Neuron (in vitro differentiated cells): ENCODE data around the gene PRKCQ.

Experiments
- H2AFZ ChIP-seq: one replicate; pipeline ENCODE4 v1.6.1; 2013; ENCODE audit warnings: low read depth, mild to moderate bottlenecking, inconsistent platforms, low read length, moderate library complexity
- H3K27me3 ChIP-seq: one replicate; pipeline ENCODE4 v1.6.1; 2013; ENCODE audit warnings: low read length; ENCODE audit not compliant: insufficient read depth
- H3K36me3 ChIP-seq: one replicate; pipeline ENCODE4 v1.6.1; 2013; ENCODE audit warnings: low read length; ENCODE audit not compliant: insufficient read depth
- H3K4me1 ChIP-seq: one replicate; pipeline ENCODE4 v1.6.1; 2013; ENCODE audit warnings: low read length; ENCODE audit not compliant: insufficient read depth
- H3K4me3 ChIP-seq: 2 replicates; pipeline ENCODE4 v1.5.1; 2013; ENCODE audit warnings: mild to moderate bottlenecking, low read length, moderate library complexity
- H3K9me3 ChIP-seq: one replicate; pipeline ENCODE4 v1.6.1; 2013; ENCODE audit warnings: low read length

PRKCQ gene

GRCh38 chr10:6520138-6520537, 59.9 kb downstream of the PRKCQ start:
- no peaks in the 10 kb centered on the region for H3K4me1 ChIP-seq
- H3K9me3 ChIP-seq = no peaks in the 10 kb centered on the region
- H3K27me3 ChIP-seq = no peaks in the 10 kb centered on the region
- H2AFZ ChIP-seq = no peak overlapping the region
- no peak overlapping the region for H3K4me3 ChIP-seq
- no peaks in the 10 kb centered on the region for H3K36me3 ChIP-seq

GRCh38 chr10:6518791-6519429, 61.2 kb downstream of the PRKCQ start:
- Histone ChIP-seq H3K36me3 (no peaks in the 10 kb centered on the region), H3K4me3 (no peak overlapping the region), H3K4me1 (no peaks in the 10 kb centered on the region), H2AFZ (no peak overlapping the region), H3K27me3 (no peaks in the 10 kb centered on the region), H3K9me3 (no peaks in the 10 kb centered on the region)

GRCh38 chr10:6516929-6517284, 63.2 kb downstream of the PRKCQ start:
- H3K4me1 ChIP-seq = no peaks in the 10 kb centered on the region

GRCh38 chr10:6516281-6516928, 63.7 kb downstream of the PRKCQ start:
- H3K27me3 ChIP-seq = no peaks in the 10 kb centered on the region
- no peaks in the 10 kb centered on the region for H3K9me3 ChIP-seq
- no peaks in the 10 kb centered on the region for H3K4me1 ChIP-seq
- H3K4me3 ChIP-seq = no peak overlapping the region
- H2AFZ ChIP-seq = no peak overlapping the region
- H3K36me3 ChIP-seq = no peaks in the 10 kb centered on the region

More at GRCh38 chr10:6516929-6517284, 63.2 kb downstream of the PRKCQ start:
- Histone ChIP-seq H3K4me3 (no peak overlapping the region), H2AFZ (no peak overlapping the region), H3K36me3 (no peaks in the 10 kb centered on the region), H3K27me3 (no peaks in the 10 kb centered on the region), H3K9me3 (no peaks in the 10 kb centered on the region)

- no peaks in the 10 kb centered on the region for H3K9me3 ChIP-seq
- no peaks in the 10 kb centered on the region for H3K36me3 ChIP-seq
- no peak overlapping the region for H3K4me3 ChIP-seq
- no peaks in the 10 kb centered on the region for H3K4me1 ChIP-seq
- H3K27me3 ChIP-seq = no peaks in the 10 kb centered on the region
- H2AFZ ChIP-seq = no peak overlapping the region
These were observed 65.0 kb downstream of the PRKCQ start for GRCh38 chr10:6514844-6515780.

GRCh38 chr10:6514180-6514579, 65.9 kb downstream of the PRKCQ start:
- Histone ChIP-seq H3K4me1 (no peaks in the 10 kb centered on the region), H3K4me3 (no peak overlapping the region), H3K9me3 (no peaks in the 10 kb centered on the region), H2AFZ (no peak overlapping the region), H3K27me3 (no peaks in the 10 kb centered on the region), H3K36me3 (no peaks in the 10 kb centered on the region)

- Histone ChIP-seq H3K9me3 (no peaks in the 10 kb centered on the region), H3K4me1 (no peaks in the 10 kb centered on the region), H3K36me3 (no peaks in the 10 kb centered on the region), H2AFZ (no peak overlapping the region), H3K4me3 (no peak overlapping the region), H3K27me3 (no peaks in the 10 kb centered on the region)
These were observed 66.6 kb downstream of the PRKCQ start for GRCh38 chr10:6513476-6513875.

DNA sequence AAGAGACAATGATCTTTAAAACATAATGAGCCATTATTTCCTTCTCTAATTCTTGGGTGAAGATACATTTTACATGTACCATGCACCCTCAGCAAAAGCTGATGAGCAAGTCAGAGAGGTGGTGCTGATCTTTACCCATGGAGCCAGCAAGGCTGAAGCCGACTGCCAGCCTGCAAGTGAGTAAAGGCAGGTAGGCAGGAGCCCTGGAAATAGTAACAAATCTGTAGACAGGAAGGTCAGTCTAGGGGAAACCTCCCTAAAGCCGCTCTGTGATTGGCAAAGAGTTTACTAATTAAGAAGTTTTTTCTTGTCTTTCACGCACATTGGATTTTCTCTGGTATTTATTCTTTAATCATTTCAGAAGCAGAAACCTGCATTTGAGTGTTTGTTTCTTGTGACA, 67.9 kb downstream of the PRKCQ start:
- H3K27me3 ChIP-seq = no peaks in the 10 kb centered on the region
- H3K9me3 ChIP-seq = no peaks in the 10 kb centered on the region
- H2AFZ ChIP-seq = no peak overlapping the region
- no peaks in the 10 kb centered on the region for H3K4me1 ChIP-seq
- no peaks in the 10 kb centered on the region for H3K36me3 ChIP-seq
- no peak overlapping the region for H3K4me3 ChIP-seq

- H3K4me3 ChIP-seq = no peak overlapping the region
These were observed 68.7 kb downstream of the PRKCQ start for GRCh38 chr10:6511347-6511746.

DNA sequence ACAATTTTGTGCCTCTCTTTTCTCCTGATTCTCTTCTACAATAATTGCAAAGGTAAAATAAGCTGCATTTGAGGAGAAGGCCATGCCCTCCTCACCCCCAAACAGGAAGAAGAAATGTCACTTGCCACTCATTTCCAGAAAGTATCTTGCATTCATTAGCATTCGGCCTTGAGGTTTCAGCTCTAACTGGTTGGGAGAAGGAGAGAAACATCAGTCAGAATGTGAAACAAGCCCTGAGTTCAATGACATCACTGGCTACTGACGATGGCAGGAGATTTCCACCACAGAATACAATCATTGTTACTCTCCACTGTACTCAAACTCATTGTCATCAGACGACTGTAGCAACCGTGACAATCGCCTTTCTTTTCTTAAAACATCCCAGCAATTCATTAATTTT, 72.8 kb downstream of the PRKCQ start:
- no peaks in the 10 kb centered on the region for H3K9me3 ChIP-seq
- no peak overlapping the region for H3K4me3 ChIP-seq
- H2AFZ ChIP-seq = no peak overlapping the region
- no peaks in the 10 kb centered on the region for H3K4me1 ChIP-seq
- no peaks in the 10 kb centered on the region for H3K27me3 ChIP-seq
- no peaks in the 10 kb centered on the region for H3K36me3 ChIP-seq

More at GRCh38 chr10:6511347-6511746, 68.7 kb downstream of the PRKCQ start:
- H3K4me1 ChIP-seq = no peaks in the 10 kb centered on the region
- H2AFZ ChIP-seq = no peak overlapping the region
- no peaks in the 10 kb centered on the region for H3K36me3 ChIP-seq
- no peaks in the 10 kb centered on the region for H3K9me3 ChIP-seq
- no peaks in the 10 kb centered on the region for H3K27me3 ChIP-seq

DNA sequence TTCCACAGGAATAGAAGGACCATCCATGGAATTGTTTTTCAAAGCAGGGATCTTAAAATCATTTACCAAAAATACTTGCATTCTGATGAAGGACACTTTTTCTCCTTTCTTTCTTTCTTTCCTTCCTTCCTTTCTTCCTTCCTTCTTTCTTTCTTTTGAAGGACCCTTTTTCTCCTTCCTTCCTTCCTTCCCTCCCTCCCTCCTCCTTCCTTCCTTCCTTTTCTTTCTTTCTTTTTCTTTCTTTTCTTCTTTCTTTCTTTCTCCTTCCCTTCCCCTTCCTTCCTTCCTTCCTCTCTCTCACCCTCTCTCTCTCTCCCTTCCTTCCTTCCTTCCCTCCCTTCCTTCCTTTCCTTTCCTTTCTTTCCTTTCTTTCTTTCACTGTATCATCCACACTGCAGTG, 74.8 kb downstream of the PRKCQ start:
- Histone ChIP-seq H3K9me3 (no peaks in the 10 kb centered on the region), H2AFZ (no peak overlapping the region), H3K27me3 (no peaks in the 10 kb centered on the region), H3K4me3 (no peak overlapping the region), H3K36me3 (no peaks in the 10 kb centered on the region), H3K4me1 (no peaks in the 10 kb centered on the region)

GRCh38 chr10:6504296-6504695, 75.8 kb downstream of the PRKCQ start:
- Histone ChIP-seq H3K36me3 (no peaks in the 10 kb centered on the region), H3K27me3 (no peaks in the 10 kb centered on the region), H3K4me3 (no peak overlapping the region), H3K9me3 (no peaks in the 10 kb centered on the region), H2AFZ (no peak overlapping the region), H3K4me1 (no peaks in the 10 kb centered on the region)

DNA sequence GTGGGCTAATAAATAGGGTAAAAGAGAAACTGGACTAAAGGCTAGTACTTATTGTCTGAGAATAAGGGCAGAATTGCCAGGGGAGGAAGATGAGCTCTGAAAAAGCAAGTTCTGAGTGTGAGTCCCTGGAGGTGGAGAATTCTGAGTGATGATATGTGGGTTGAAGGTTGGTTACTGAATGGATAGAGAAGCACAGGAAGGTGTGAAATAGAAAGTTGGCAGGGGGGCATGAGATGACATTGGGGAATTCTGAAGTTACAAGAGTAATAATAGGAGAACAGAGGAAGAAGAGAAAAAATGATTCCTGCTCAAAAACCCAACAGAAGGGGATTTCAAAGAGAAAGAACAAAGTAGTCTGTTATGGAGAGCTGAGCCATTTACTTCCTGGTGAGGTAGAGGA, 76.9 kb downstream of the PRKCQ start:
- Histone ChIP-seq H3K4me1 (no peaks in the 10 kb centered on the region), H3K36me3 (no peaks in the 10 kb centered on the region), H3K9me3 (no peaks in the 10 kb centered on the region), H3K27me3 (no peaks in the 10 kb centered on the region), H3K4me3 (no peak overlapping the region), H2AFZ (no peak overlapping the region)
